GM04503 (cell line): ENCODE measurements around the gene GIGYF2.
"Not testable (repeated sequence)": the region's sequence is repeated elsewhere in the genome, so short reads cannot be mapped to it uniquely, and the experiment has no call there.

ENCODE experiments used
- DNase-seq: peaks from one replicate; pipeline ENCODE4 v3.0.0-alpha.2; 2012; ENCODE audit warnings: low read depth

GIGYF2 gene

GRCh38 chr2:232687382-232688160 lies 9.6 kb upstream of the GIGYF2 start:
- no peak for DNase-seq

- DNase-seq: no peak
Measured at GRCh38 chr2:232688201-232688600, 8.9 kb upstream of the GIGYF2 start.

DNA sequence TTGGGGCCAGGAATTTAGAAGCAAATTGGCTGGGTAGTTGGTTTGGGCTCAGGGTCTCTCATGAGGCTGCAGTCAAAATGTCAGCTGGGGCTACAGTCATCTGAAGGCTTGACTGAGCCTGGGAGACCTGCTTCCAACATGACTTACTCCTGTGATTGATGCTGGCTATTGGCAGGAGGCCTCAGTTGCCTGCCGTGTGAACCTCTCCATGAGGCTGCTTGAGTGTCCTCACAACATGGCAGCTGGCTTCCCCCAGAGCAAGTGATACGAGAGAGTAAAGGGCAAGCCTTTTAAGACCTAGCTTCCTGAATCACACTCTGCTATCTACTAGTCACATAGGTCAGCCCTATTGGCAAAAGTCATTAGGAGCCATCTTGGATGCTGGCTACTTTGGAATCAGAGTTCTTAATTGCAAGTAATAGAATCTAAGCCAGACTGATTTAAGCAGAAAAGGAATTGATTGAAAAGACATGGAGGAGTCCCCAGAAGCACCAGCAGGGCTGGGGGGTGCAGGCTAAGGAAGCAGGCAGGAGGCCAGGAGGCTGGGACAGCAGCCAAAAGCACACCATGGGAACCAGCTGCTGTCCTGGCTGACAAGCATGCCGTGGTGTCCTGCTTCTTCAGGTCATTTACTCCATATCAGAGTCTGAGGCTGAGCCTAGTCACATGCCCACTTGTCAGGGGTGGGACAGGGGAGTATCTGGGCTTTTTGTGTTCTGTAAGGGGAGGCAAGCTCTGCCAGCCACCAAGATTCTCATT lies 7.8 kb upstream of the GIGYF2 start:
- DNase-seq: no peak

GRCh38 chr2:232691117-232691516 lies 6.0 kb upstream of the GIGYF2 start:
- DNase-seq: not testable (repeated sequence)

DNA sequence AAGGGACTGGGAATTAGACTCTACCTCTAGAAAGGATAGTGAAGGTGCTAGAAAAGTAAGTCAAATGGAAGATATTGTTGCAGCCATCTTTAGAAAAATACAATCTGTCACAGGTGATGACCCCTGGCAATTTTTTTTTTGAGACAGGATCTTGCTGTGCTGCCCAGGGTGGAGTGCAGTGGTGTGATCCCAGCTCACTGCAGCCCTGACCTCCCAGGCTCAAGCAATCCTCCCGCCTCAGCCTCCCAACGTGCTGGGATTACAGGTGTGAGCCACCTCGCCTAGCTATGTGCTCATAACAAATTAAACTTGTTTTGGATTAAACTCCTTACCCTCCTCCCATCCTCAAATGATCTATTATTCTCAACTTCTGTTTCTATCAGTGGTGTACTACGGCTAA lies 3.8 kb upstream of the GIGYF2 start:
- DNase-seq: no peak

DNA sequence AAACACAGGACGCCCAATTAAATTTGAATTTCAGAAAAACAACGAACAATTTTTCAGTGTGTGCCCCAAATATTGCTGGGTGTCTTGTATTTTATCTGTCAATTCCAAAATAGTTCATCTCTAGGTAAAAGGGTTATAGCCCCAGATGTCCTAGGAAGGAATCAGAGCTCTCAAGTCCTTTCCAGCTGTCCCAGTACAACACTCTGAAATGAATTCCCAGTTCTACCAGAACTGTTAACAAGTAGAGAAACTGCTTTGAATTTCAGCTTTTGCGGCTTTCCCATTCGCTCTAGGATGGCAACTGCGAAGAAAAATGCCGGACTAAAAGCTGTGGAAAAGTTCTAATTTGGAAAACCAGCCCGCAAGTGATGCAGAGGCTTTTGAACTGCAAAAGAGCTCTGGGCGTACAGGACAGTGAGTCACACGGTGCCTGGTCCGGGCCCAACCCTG lies 497 bp upstream of the GIGYF2 start:
- DNase-seq: no peak

DNA sequence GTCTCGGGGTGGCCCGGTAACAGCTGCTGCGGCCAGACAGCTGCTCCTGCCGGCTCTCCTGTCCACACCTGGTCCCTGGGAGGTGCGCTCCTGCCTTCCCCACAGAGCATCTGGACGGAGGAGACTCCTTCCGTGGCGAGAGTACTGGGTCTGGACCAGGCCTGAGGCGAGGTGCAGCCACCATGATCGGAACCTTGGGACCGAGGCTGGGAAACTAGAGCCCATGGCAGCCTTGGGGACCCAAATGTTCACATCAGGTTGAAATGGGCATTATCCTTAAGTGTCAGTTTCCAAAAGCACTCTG lies 628 bp downstream of the GIGYF2 start:
- no peak for DNase-seq

DNA sequence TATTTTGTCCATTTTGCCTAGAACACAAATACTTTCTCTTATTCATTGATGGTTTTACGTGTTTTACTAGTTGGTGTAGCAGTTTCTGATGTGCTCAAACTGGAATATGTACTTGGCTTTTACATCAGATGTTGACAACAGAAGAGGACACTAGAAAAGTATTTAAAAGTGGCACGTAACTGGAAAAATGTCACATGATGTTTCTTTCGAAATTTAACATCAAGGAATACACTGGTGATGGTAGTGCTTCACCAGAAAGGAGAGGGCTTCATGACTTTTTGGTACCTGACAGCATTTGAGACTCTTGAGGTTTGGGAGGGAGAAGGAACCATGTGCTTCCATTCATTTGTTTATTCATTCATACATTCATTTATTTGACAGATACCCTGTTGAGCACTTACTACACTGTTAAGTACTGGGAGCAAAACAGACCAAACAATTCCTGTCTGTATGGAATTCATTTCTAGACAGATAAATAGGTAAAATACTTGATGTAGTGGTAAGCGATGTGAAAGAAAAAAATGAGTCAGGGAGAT lies 1.5 kb downstream of the GIGYF2 start:
- DNase-seq: no peak

DNA sequence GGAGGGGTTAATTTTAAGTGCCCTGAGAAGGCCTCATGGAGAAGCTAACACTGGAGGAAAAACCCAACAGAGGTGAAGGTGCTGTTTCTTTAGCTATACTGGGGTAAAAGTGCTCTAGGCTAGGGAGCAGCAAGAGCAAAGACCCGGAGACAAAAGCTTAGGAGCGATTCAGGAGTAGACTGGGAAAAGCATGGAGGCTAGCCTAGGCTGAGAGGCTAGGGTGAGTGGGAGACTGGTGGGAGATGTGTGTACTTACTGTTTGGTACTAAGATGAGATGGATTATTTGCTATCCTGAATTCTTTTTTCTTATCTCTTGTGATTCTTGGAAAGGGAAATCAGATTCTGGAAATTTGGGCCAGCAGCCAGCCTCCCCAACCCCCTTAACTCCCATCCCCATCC lies 2.0 kb downstream of the GIGYF2 start:
- no peak for DNase-seq

GRCh38 chr2:232700154-232700553 lies 3.0 kb downstream of the GIGYF2 start:
- no peak for DNase-seq

GRCh38 chr2:232707076-232707475 lies 9.9 kb downstream of the GIGYF2 start:
- DNase-seq: no peak

DNA sequence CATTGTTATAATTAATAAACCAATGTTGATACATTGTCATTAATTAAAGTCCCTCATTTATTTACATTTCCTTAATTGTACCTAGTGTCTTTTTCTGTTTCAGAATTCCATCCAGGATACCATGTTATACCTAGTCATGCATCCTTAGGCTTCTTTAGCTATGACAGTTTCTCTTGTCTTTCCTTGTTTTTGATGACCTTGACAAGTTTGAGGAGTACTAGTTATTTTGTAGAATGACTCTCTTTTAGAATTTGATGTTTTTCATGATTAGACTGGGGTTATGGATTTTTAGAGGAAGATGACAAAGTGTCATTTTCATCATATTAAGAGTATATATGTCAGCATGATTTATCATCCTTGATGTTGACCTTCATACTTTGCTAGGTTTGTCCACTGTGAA lies 16.4 kb downstream of the GIGYF2 start:
- no peak for DNase-seq

DNA sequence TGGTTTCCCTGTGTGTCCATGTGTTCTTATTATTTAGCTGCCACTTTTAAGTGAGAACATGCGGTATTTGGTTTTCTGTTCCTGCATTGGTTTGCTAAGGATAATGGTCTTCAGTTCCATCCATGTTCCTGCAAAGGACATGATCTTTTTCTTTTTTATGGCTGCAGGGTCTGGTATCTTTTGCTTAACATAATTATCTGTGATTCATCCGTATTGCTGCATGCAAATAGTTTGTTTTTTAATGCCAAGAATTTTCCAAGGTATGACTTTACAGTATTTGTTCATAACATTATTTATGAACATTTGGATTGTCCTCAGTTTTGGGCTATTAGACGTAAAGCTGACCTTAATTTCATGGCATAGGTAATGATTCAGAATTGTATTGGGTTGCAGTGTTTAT lies 17.8 kb downstream of the GIGYF2 start:
- DNase-seq: no peak

GRCh38 chr2:232720056-232720455 lies 22.9 kb downstream of the GIGYF2 start:
- not testable (repeated sequence) for DNase-seq

GRCh38 chr2:232721261-232721660 lies 24.1 kb downstream of the GIGYF2 start:
- DNase-seq: no peak

GRCh38 chr2:232721882-232722281 lies 24.8 kb downstream of the GIGYF2 start:
- DNase-seq: no peak

DNA sequence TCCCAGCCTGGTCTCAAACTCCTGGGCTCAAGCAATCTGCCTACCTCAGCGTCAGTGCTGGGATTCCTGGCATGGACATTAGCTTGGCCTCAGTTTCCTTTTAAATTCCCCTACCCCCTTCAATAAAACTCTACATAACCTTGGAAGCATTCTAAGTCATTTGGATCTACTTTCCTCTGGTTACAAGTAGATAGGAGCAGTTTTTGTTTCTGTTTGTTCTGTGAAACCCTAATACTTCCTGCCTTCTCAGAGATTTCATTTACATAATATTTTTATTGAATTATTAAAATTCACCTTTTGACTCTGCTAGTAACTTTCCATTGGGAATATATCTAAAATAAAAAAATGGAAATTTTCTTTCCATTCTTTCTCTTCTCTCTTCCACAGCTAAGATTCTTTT lies 25.9 kb downstream of the GIGYF2 start:
- DNase-seq: no peak

GRCh38 chr2:232728785-232729184 lies 31.7 kb downstream of the GIGYF2 start:
- no peak for DNase-seq

DNA sequence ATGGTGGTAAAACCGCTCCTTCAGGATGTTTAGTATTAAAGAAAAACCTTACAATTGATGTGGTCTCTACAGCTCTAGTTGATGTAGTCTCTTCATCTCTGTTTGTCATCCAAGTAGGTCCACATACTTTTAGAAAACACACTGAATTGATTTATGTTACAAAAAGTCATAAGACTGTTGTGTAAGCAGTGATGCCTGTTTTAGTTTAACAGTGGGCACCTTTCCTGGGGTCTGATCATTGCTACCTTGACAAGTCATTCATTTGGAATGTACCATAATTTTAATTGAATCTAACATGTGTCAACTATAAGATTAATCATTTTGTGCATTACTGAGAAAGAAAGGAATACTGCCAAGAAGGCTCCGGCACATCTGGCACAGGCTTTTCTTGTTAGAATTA lies 34.3 kb downstream of the GIGYF2 start:
- peak; percentile 3 for DNase-seq

GRCh38 chr2:232741294-232741693 lies 44.2 kb downstream of the GIGYF2 start:
- no peak for DNase-seq

DNA sequence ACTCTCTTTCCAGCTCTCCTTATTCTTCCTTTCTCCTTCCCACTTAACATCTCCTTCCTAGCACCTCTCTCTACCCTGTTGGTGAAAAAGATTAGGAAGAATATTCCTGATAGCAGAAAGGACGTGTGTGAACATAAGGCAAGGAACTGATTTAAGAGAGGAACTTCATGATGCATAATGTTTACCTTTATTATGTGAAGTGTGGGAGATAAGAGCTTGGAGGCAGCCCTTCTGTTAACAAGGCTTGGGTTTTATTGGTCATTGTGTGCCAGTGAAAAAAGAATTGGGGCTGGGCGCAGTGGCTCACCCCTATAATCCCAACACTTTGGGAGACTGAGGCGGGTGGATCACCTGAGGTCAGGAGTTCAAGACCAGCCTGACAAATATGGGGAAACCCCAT lies 44.8 kb downstream of the GIGYF2 start:
- no peak for DNase-seq

- DNase-seq: no peak
Measured at GRCh38 chr2:232744963-232745362, 47.8 kb downstream of the GIGYF2 start.

- DNase-seq: no peak
Measured at GRCh38 chr2:232748038-232748437, 50.9 kb downstream of the GIGYF2 start.
